ENCODE measurements around the gene AGAP2.

Gene AGAP2

GRCh38 chr12:57738661-57739237 is at the start of gene AGAP2:
Gene AGAP2 (minus strand): TSS chr12:57738742. CDS start chr12:57738246, 496 bp downstream.
- DNase-seq (ENCODE audit: low read depth): no peak
- H3K4me3 ChIP-seq (ENCODE audit: low read depth, low read length): no peak within 1 kb of the TSS
- TF ChIP-seq CTCF (IDR thresholded peaks at IDR 0.05; ENCODE audit: low read depth, low read length, missing control alignments): no peak

- no peak overlapping the region; the same call in 1 of the 2 replicates for H3K4me3 ChIP-seq (ENCODE audit: low read depth, low read length)
- no peak for TF ChIP-seq CTCF (IDR thresholded peaks at IDR 0.05; ENCODE audit: low read depth, low read length, missing control alignments)
- DNase-seq (ENCODE audit: low read depth): no peak
Measured at GRCh38 chr12:57783861-57784260, 45.3 kb upstream of the AGAP2 start.

- peak overlapping the region; percentile 97 for H3K4me3 ChIP-seq (ENCODE audit: low read depth, low read length)
- no peak for TF ChIP-seq CTCF (IDR thresholded peaks at IDR 0.05; ENCODE audit: low read depth, low read length, missing control alignments)
- no peak for DNase-seq (ENCODE audit: low read depth)
Measured at GRCh38 chr12:57783466-57783801, 44.9 kb upstream of the AGAP2 start.

GRCh38 chr12:57782608-57783465 is 44.3 kb upstream of the AGAP2 start, which contains the start of gene TSFM:
Gene TSFM (plus strand): TSS chr12:57782787. CDS start chr12:57782802, 15 bp downstream.
- DNase-seq (ENCODE audit: low read depth): peak; percentile 87
- peak within 1 kb of the TSS; percentile 97 for H3K4me3 ChIP-seq (ENCODE audit: low read depth, low read length)
- TF ChIP-seq CTCF (IDR thresholded peaks at IDR 0.05; ENCODE audit: low read depth, low read length, missing control alignments): peak; percentile 90

GRCh38 chr12:57782243-57782607 is 43.7 kb upstream of the AGAP2 start:
- DNase-seq (ENCODE audit: low read depth): no peak
- no peak for TF ChIP-seq CTCF (IDR thresholded peaks at IDR 0.05; ENCODE audit: low read depth, low read length, missing control alignments)
- no peak overlapping the region for H3K4me3 ChIP-seq (ENCODE audit: low read depth, low read length)

- H3K4me3 ChIP-seq (ENCODE audit: low read depth, low read length): no peak overlapping the region
- DNase-seq (ENCODE audit: low read depth): no peak
- no peak for TF ChIP-seq CTCF (IDR thresholded peaks at IDR 0.05; ENCODE audit: low read depth, low read length, missing control alignments)
Measured at GRCh38 chr12:57781801-57782200, 43.3 kb upstream of the AGAP2 start.
